Measurements from ENCODE around the gene AGGF1. TPM values are rescaled to one million over a fixed set of nuclear protein-coding genes. Genes with fewer than 3 reads are reported as not detected.

Gene AGGF1
- total RNA-seq, result 31.2 and 31.3 TPM in 2 replicates

DNA sequence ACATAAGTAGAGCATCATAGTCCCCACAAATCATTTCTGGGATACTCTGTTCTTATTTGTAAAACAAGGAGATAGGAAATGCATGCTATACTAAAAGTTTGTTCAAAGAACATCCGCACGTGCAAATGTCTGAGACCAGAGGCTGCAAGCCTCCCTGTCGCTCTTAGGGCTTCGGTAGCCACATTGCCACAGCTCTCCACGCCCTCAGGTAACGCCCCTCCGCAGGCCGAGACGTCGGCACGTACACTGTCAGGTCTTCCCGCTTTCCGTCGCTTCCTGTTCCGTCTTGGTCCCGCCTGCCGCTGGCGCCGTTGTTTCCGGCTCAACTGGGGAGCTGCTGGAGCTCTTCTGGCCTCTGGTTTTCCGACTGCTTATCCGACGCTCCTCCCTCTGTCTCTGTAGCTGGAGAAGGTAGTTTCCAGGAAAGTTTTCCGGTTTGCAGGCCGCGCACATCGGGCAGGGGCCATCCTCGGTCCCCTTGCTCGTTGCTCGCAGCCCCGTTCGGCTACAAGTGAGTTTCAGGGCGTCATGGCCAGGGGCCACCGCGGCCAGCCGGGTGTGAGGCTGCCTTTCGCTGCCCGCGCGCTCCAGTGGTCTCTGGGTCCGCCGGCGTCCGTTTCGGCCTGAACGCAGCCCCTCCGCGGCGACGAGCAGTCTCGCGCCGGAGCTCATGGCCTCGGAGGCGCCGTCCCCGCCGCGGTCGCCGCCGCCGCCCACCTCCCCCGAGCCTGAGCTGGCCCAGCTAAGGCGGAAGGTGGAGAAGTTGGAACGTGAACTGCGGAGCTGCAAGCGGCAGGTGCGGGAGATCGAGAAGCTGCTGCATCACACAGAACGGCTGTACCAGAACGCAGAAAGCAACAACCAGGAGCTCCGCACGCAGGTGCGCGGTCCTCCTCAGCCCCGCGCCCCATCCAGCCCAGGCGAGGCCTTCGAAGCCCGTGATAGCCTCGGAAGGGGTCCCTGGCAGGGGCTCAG lies at the start of gene AGGF1:
Gene AGGF1, plus strand, starts transcription at position 308 of the 975 bp plus-strand sequence. Its CDS starts 363 bp downstream, at position 671.

DNA sequence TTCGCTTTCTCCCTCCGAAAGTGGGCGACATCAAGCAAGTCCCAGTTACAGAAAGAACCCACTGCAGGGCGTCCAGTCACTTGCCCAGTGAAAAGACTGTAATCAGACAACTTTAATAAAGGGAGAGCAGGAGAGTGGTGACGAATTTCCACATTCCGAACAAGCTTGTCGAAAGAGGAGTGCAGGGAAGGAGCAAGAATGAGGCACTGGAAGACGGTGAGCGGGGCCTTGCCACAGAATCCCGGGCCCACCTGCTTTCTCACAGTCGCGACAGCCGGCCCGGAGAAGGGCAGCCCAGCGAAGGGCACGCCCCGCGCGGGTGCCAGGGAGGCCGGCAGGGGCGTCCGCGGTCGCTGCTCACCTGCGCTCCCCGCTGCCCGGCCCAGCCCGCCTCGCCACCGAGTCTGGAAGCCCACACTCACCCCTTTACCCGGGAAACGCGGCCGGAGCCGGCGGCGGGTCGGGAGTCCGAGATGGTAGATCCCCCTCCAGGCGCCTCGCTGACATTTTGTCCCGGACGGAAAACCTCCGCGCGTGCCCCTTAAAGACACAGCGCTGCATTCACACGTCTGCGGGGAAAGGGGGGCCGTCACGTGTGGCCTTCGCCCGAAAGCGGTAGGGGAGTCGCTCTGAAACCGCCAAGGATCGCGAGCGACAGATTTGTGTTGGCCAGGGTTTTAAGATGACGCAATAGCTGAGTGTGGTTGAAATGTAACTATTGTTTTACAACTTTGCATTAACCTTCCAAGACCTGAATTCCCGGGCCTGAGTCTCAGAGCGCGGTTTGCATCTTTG lies 56.7 kb downstream of the AGGF1 start, which contains the start of gene ZBED3:
Gene ZBED3, minus strand, starts transcription at position 597 of the 795 bp plus-strand sequence. CDS start 9,407 bp downstream, outside the sequence.

Other genes starting within 250 kb of the AGGF1 start
- 60.6 and 62.0 TPM in 2 replicates for gene F2RL1, start 211.4 kb upstream of the AGGF1 start, total RNA-seq
- not detected in 2 replicates for gene S100Z, start 180.4 kb upstream of the AGGF1 start, total RNA-seq
- 0.25 TPM in 1 of 2 replicates, not detected in the other for gene CRHBP, start 77.4 kb upstream of the AGGF1 start, total RNA-seq
- gene ZBED3, start 56.9 kb downstream of the AGGF1 start, total RNA-seq, result 0.44 and 1.5 TPM in 2 replicates
- 0.22 and 0.25 TPM in 2 replicates for gene PDE8B, start 180.3 kb downstream of the AGGF1 start, total RNA-seq

Data from uterine smooth muscle cell (primary cell).